K562 (cell line): ENCODE measurements around the gene CCDC69. TPM values are rescaled to one million over a fixed set of nuclear protein-coding genes. Genes with fewer than 3 reads are reported as not detected.

Experiments
- BACH1 ChIP-seq: fragments of 200-800 bp; sonication (Bioruptor generic); IDR thresholded peaks from 2 replicates; pipeline ENCODE4 v1.6.1; 2016; ENCODE audit warnings: missing genetic modification characterization, missing compliant biosample characterization
- CBFA2T3 ChIP-seq: fragments of 450-650 bp; IDR thresholded peaks from 2 replicates; pipeline ENCODE4 v1.6.1; 2017
- CEBPZ ChIP-seq: fragments of 150-350 bp; IDR thresholded peaks from 2 replicates; pipeline ENCODE4 v1.6.1; 2014; ENCODE audit warnings: low read depth, mild to moderate bottlenecking, low read length, borderline replicate concordance
- CREB3L1 ChIP-seq: fragments of 450-650 bp; IDR thresholded peaks from 2 replicates; pipeline ENCODE4 v1.6.1; 2014; ENCODE audit warnings: low read depth, mild to moderate bottlenecking, moderate library complexity, borderline replicate concordance
- DACH1 ChIP-seq: fragments of 450-650 bp; IDR thresholded peaks from 2 replicates; pipeline ENCODE4 v1.6.1; 2018; ENCODE audit not compliant: partially characterized antibody
- EP300 ChIP-seq: IDR thresholded peaks from 2 replicates; pipeline ENCODE4 v1.6.1; 2012; ENCODE audit warnings: low read length, improper control_type of control experiment
- EP400 ChIP-seq: fragments of 450-650 bp; IDR thresholded peaks from 2 replicates; pipeline ENCODE4 v1.6.1; 2017; ENCODE audit warnings: antibody characterized with exemption, mild to moderate bottlenecking, moderate library complexity
- FOXA1 ChIP-seq: fragments of 450-650 bp; IDR thresholded peaks from 2 replicates; pipeline ENCODE4 v1.6.1; 2016; ENCODE audit warnings: mild to moderate bottlenecking, borderline replicate concordance
- HNRNPLL ChIP-seq: fragments of 200-400 bp; formaldehyde crosslinking; IDR thresholded peaks from 2 replicates; pipeline ENCODE4 v1.6.1; 2017; ENCODE audit warnings: low read length, low read depth, mild to moderate bottlenecking; ENCODE audit not compliant: poor library complexity, severe bottlenecking
- JUND ChIP-seq, 2 experiments: IDR thresholded peaks; 2 replicates in 1 of 2; 3 replicates in 1 of 2; pipeline ENCODE4 v1.6.1; 2011; ENCODE audit warnings: borderline replicate concordance in 2 of 2, low read depth in 2 of 2, low read length in 2 of 2, improper control_type of control experiment in 1 of 2, missing biosample characterization in 1 of 2, missing genetic modification characterization in 1 of 2, missing genetic modification reagents in 1 of 2
- LEF1 ChIP-seq: fragments of 450-650 bp; IDR thresholded peaks from 2 replicates; pipeline ENCODE4 v1.6.1; 2016; ENCODE audit warnings: mild to moderate bottlenecking
- MAZ ChIP-seq, 2 experiments: fragments of 450-650 bp in 1 of 2; sonication (generic) in 1 of 2; formaldehyde crosslinking; IDR thresholded peaks in 1 of 2; conservative IDR thresholded peaks in 1 of 2; 2 replicates each; pipeline versions ENCODE4 v1.4.0 to v1.5.0; 2020; ENCODE audit warnings: mild to moderate bottlenecking in 1 of 2, missing genetic modification reagents in 1 of 2
- MED1 ChIP-seq: sonication (generic); formaldehyde crosslinking; IDR thresholded peaks from 2 replicates; pipeline ENCODE4 v1.8.1; 2023; ENCODE audit warnings: missing genetic modification reagents, borderline replicate concordance
- NR1H2 ChIP-seq: sonication (generic); formaldehyde crosslinking; IDR thresholded peaks from 2 replicates; pipeline ENCODE4 v1.4.0; 2020; ENCODE audit warnings: mild to moderate bottlenecking, missing genetic modification reagents
- SAFB2 ChIP-seq: fragments of 200-400 bp; formaldehyde crosslinking; IDR thresholded peaks from 2 replicates; pipeline ENCODE4 v1.6.1; 2018; ENCODE audit warnings: borderline replicate concordance, low read length, low read depth, moderate library complexity; ENCODE audit not compliant: severe bottlenecking
- SRF ChIP-seq, 2 experiments: fragments of 250-450, 450-650 bp in 1 of 2; sonication (Bioruptor Pico) in 1 of 2; sonication (generic) in 1 of 2; formaldehyde crosslinking; IDR thresholded peaks; 2 replicates each; pipeline versions ENCODE4 v1.5.0 to v1.5.1; 2020 to 2022; ENCODE audit warnings: mild to moderate bottlenecking in 1 of 2, missing genetic modification reagents in 1 of 2
- ZBTB5 ChIP-seq: fragments of 450-650 bp; IDR thresholded peaks from 2 replicates; pipeline ENCODE4 v1.6.1; 2017; ENCODE audit warnings: antibody characterized with exemption
- ZNF253 ChIP-seq: fragments of 250-450 bp; sonication (Bioruptor Pico); conservative IDR thresholded peaks from 2 replicates; pipeline ENCODE4 v1.6.1; 2021; ENCODE audit warnings: mild to moderate bottlenecking
- ZNF347 ChIP-seq: fragments of 450-650 bp; formaldehyde crosslinking; IDR thresholded peaks from 2 replicates; pipeline ENCODE4 v1.4.0; 2020; ENCODE audit warnings: low read depth, mild to moderate bottlenecking, moderate library complexity
- polyA plus RNA-seq, 8 experiments: library from polyadenylated mRNA; depleted of rRNA in 4 of 8; stranded (reverse) in 5 of 8; unstranded in 3 of 8; fragments of >200 nt; fragmentation: Nextera tagmentation in 2 of 8; fragmentation: Illumina TruSeq in 1 of 8; extraction: Ambion mirVana in 2 of 8; extraction: Trizol in 1 of 8; gene quantifications; 2 replicates each; pipeline versions ENCODE4 v1.2.1 to v1.2.3, GENCODE V29; 2011 to 2014; ENCODE audit warnings: inconsistent platforms in 1 of 8, missing spikeins in 1 of 8
- total RNA-seq, 7 experiments: library from RNA; depleted of rRNA in 6 of 7; stranded (reverse); fragments of >200 nt in 6 of 7; fragmentation: Illumina TruSeq in 2 of 7; extraction: Trizol in 2 of 7; gene quantifications; 2 replicates each; pipeline versions ENCODE4 v1.2.1 to v1.2.3, GENCODE V29; 2011 to 2021; ENCODE audit warnings: low replicate concordance in 1 of 7

CCDC69 gene
- total and polyA plus RNA-seq, 9 of the 15 experiments (the other 6 are each of a cell fraction or from before 2014, with no cell fraction given), result 0.65 to 12.2 (median 7.6) TPM

GRCh38 chr5:151158287-151158661 lies 65.6 kb downstream of the CCDC69 start (continued):
- TF ChIP-seq NR1H2 (CRISPR knock-in tag), result no peak
- no peak for TF ChIP-seq BACH1 (tag)
- TF ChIP-seq ZNF347 (CRISPR knock-in tag), result no peak
- peak; percentile 47; the same call in 1 of the 2 replicates for TF ChIP-seq EP300
- TF ChIP-seq ZBTB5, result peak; percentile 47; the same call in 1 of the 2 replicates
- no peak for TF ChIP-seq JUND (IDR thresholded peaks at IDR 0.05; ENCODE audit: borderline replicate concordance, low read depth, low read length)
- TF ChIP-seq JUND (tag; IDR thresholded peaks at IDR 0.05; ENCODE audit: borderline replicate concordance, low read depth, low read length), result peak; percentile 40; the same call in 1 of the 3 replicates
- TF ChIP-seq CBFA2T3, result peak; percentile 60
- no peak for TF ChIP-seq ZNF253
- TF ChIP-seq CREB3L1, result no peak
- TF ChIP-seq SAFB2, result no peak
- TF ChIP-seq FOXA1, result no peak
- peak in 1 of 2 experiments; percentile 65; a peak in 1 of 4 replicates for TF ChIP-seq SRF (CRISPR knock-in tag; IDR thresholded peaks at IDR 0.05)
- TF ChIP-seq EP400, result no peak
- 0 out of 2 replicates have a peak, but pooled peaks have one; percentile 19 for TF ChIP-seq LEF1
- TF ChIP-seq MAZ (CRISPR knock-in tag; conservative IDR thresholded peaks at IDR 0.05 in 1 of 2, IDR thresholded peaks at IDR 0.05 in 1 of 2), result peak in 1 of 2 experiments; percentile 36; a peak in 1 of 4 replicates
- TF ChIP-seq HNRNPLL, result no peak
- TF ChIP-seq CEBPZ, result no peak
- TF ChIP-seq DACH1, result peak; percentile 34
- TF ChIP-seq MED1 (CRISPR knock-in tag), result no peak
- TF ChIP-seq, all 486 proteins: peak for 32
